NCI-H2107 treated with DMSO at 0.1 percent for 48 hours (cell line): ENCODE results near the gene NDFIP2.

Experiments used
- DNase-seq: peaks from one replicate; lab custom pipeline; 2025; ENCODE audit not compliant: unreplicated experiment; lab: John Stamatoyannopoulos, UW

NDFIP2 gene

DNA sequence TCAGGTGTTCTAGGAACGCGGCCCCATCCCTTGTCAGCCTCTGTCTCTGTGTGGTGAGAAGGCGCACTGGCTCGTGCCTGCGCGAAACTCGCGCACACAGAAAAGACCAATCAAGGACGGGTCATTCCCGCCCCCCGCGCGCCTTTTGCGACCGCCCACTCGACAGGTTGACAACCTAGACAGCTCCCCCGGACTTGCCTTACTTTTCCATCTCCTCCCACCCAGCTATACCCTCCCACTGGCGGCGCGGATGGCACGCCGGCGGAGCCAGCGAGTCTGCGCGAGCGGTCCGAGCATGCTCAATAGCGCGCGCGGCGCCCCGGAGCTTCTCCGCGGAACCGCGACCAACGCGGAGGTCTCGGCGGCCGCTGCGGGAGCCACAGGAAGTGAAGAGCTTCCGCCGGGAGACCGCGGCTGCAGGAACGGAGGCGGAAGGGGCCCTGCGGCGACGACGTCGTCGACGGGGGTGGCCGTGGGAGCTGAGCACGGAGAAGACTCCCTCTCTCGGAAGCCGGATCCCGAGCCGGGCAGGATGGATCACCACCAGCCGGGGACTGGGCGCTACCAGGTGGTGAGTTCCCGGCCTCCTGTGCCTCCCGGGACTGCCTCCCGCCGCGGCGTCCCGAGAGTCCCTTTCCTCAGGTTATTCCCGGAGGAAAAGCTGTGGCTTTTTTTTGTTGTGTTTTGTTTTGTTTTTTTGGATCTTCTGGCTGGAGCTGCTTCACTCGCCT is at the start of gene NDFIP2:
NDFIP2 (plus strand) TSS at position 202 of the 731 bp plus-strand sequence; CDS start at position 251, 49 bp downstream.
- peak; percentile 59 for DNase-seq

GRCh38 chr13:79432086-79432485 is 48.9 kb upstream of the NDFIP2 start:
- DNase-seq: no peak

DNA sequence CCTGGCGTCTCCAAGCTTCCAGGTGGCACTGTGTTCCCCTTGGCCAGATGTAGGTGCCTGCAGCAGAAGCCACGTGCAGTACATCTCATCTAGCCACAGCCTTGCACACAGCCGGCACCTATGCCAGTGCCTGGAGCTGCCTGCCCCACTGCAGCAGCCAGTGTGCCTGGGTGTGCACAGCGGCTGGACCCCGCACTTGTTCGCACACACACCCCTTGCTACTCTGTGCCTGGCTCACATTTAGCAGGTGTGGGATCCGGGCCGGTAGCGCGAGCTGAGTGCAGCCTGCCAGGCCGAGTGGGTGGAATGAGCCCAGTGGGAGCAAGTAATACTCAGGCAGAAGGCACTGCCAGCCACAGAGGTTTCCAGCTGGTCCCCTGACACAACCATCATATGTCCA is 48.0 kb upstream of the NDFIP2 start:
- no peak for DNase-seq

- no peak for DNase-seq
These were observed 46.4 kb upstream of the NDFIP2 start for GRCh38 chr13:79434556-79434955.

GRCh38 chr13:79435561-79435990 is 45.4 kb upstream of the NDFIP2 start:
- no peak for DNase-seq

- no peak for DNase-seq
These were observed 41.7 kb upstream of the NDFIP2 start for GRCh38 chr13:79439275-79439674.

GRCh38 chr13:79440958-79441528 is 39.9 kb upstream of the NDFIP2 start:
- no peak for DNase-seq

DNA sequence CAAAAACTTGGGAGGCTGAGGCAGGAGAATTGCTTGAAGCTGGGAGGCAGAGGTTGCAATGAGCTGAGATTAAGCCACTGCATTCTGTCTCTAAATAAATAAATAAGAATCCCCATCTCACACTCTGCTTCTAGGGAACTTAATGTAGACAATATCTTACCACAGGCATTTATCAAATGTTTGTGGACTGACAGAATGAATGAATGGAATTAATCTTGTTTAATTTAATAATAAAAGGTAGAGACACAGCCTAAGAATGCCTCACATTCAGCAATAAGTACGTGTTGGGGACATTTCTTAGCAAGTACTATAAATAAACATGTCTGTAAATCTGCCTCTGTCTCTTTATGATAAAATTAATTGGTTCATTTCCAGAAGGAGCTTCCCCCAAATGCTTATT is 38.7 kb upstream of the NDFIP2 start:
- DNase-seq: no peak

DNA sequence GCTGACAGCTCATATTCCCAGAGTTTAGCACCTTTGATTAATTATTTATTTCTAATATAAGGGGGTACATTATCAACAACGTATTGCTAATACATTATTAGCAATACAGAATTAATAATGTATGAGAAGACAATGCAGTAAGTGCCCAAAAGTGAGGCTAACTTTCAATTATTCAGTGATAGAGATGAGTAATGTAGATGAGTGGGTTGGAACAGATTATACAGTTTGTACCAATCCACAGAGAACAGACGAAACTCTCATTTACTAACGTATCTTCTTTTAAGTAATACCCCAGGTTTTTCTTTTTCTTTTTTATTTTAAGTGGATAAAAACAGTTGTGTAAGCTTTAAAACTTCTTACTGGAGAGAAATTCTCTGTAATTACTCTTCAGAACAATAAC is 38.2 kb upstream of the NDFIP2 start:
- DNase-seq: no peak

GRCh38 chr13:79445968-79446645 is 34.8 kb upstream of the NDFIP2 start:
- no peak for DNase-seq

- no peak for DNase-seq
These were observed 33.8 kb upstream of the NDFIP2 start for GRCh38 chr13:79447141-79447540.

GRCh38 chr13:79447741-79448140 is 33.2 kb upstream of the NDFIP2 start:
- no peak for DNase-seq

DNA sequence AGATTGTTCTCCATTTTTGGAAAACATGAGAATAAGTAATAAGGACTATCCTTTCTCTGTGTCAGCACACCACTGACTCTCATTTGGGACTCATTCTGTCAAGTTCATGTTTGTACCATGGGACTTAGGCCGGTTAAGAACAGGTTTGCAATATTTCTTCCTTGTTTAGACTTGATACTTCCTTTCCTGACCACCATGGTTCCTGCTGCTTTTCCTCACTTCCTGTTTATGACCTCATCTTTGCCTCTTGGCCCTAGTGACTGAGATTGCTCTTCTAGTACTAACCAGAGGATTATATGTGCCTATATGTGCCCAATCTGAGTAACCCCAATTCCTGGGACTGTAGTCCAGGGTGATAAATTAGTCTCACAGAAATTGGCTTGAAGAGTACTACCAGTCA is 32.5 kb upstream of the NDFIP2 start:
- no peak for DNase-seq

- DNase-seq: no peak
These were observed 30.8 kb upstream of the NDFIP2 start for GRCh38 chr13:79450110-79450509.

DNA sequence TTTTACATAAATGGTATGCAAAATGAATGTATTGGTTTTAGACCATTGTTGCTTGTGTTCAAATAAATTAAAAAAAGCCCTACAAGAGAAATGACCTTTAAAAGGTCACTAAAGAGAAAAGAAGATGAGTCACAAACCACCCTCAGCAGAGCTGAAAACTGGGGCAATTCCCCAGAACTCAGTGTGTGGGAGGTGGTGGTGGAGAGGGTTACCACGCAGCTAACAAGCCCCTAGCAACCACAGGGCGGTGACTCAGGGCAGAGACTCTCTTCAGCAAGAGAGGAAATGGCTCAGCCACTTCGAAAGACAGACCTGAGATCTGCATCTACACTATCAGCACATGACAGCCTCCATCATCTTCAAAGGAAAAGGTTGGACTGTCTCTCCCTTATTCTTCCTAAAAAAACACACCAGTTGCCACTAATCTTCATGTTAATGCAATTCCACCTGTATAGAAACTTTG is 29.4 kb upstream of the NDFIP2 start:
- no peak for DNase-seq

- no peak for DNase-seq
These were observed 28.6 kb upstream of the NDFIP2 start for GRCh38 chr13:79452239-79452913.

- no peak for DNase-seq
These were observed 25.6 kb upstream of the NDFIP2 start for GRCh38 chr13:79455331-79455730.

GRCh38 chr13:79456051-79456450 is 24.9 kb upstream of the NDFIP2 start:
- DNase-seq: no peak

DNA sequence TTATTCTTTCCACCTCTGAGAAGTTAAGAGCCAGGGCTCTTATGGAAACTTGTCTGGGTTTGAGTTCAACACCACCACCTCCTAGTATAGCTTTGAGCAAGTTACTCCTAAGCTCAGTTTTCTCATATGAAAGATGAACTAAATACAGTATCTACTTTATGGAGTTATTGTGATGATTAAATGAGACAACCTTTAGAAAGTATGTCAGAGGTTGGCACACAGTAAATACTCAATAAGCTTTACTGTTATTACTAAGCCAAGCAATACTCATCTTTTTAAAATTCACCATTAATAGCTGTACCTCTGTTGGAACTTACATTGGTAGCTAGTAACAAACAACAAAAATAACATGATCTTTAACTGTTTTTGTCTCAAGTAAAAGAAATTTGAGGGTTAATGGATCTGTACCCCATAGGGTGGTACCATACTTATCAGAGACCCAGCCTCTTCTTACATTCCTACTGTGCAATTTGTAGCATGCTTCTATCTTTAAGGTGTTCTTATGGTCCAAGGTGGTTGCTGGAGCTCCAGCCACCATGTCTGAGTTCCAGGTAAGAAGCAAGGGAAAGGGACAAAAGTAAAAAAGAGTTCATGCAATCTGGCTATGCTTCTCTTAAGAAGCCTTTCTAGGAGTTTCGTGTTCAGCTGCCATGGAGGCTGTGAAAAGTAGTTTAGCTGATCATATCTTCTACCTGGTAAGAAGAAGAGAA is 24.1 kb upstream of the NDFIP2 start:
- no peak for DNase-seq

- DNase-seq: no peak
These were observed 23.6 kb upstream of the NDFIP2 start for GRCh38 chr13:79457390-79457789.

GRCh38 chr13:79457948-79458347 is 23.0 kb upstream of the NDFIP2 start:
- no peak for DNase-seq
